Activated CD4-positive, alpha-beta T cell treated with anti-CD3 and anti-CD28 coated beads, Interleukin-10, Interleukin-2, amounts not matched to agents 100 ng/mL and 50 ng/mL, durations not matched to agents 16 hours and 8 hours (primary cell): ENCODE data around the gene EEF2KMT.
"Not testable (repeated sequence)": the region's sequence is repeated elsewhere in the genome, so short reads cannot be mapped to it uniquely, and the experiment has no call there.

Source experiments
- DNase-seq: peaks from one replicate; pipeline ENCODE4 v3.0.0-alpha.2; 2020

The EEF2KMT gene

DNA sequence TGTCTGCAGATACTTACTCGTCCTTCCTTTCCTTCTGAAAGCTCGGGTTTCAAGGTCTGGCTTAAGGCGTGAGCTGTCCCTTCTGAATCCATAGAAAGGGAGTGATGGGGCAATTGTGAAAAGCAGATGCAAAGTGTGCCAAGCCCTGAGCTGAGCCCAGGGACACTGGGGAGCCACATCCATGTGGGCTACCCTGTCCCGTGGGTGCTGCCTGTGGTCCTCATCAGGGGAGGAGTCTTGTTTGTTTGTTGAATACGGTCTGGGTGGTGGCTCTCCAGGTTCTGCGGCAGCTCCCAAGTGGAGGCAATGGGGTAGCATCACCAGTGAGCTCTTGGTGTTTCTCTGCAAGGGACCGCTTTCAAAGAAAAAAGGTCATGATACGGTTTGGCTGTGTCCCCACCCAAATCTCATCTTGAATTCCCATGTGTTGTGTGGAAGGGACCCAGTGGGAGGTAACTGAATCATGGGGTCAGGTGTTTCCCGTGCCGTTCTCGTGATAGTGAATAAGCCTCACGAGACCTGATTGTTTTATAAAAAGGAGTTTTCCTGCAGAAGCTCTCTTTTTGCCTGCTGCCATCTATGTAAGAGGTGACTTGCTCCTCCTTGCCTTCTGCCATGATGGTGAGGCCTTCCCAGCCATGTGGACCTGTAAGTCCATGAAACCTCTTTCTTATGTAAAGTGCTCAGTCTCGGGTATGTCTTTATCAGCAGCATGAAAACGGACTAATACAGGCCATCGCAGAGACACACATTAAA, 27.0 kb downstream of the EEF2KMT start:
- no peak for DNase-seq

DNA sequence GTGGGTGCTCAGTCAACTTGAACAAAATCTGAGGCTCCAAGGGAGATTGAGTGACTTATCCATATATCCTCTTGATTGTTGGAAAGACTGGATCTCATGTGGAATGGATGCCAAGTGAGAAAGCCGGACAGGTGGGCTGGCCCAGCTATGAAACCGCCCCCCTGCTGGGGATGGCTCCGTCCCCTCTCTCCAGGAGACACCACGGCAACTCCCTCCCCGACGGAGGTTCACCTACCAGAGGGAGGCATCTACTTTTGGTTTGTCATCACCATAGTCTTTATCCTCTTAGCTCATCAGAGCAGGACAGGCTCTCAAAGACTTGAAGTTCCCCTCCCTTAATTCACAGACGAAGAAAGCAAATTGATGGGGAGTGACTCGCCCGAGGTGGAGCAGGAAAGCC, 27.7 kb downstream of the EEF2KMT start:
- no peak for DNase-seq

DNA sequence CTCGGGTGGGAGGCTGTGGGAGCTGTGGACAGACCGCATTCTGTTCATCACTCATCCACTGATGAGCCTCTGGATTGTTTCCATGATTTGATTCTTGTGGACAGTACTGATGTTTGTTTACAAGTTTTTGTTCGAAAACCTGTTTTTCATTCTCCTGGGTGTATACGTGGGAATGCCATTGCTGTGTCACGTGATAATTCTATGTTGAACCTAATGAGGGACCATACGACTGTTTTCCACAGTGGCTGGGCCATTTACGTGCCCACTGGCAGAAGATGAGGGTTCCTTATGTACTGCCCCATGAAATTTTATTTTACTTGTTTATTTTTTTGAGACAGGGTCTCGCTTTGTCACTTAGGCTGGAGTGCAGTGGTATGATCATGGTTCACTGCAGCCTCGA, 28.5 kb downstream of the EEF2KMT start:
- no peak for DNase-seq

DNA sequence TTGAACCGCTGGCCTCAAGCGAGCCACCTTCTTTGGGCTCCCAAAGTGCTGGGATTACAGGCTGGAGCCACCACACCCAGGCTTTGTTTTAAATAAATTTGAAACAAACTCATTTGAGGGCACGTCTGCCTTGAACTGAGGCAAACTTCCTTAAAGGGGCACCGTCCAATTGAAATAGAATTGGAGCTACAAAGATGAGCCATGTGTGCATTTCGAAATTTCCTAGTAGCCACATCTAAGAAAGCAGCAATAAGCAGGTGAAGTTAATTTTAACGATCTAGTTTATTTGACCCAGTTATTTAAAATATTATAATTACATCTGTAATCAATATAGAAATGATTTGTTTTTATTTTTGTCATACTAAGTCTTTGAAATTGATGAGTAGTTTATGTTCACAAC, 31.1 kb downstream of the EEF2KMT start:
- DNase-seq, result no peak

DNA sequence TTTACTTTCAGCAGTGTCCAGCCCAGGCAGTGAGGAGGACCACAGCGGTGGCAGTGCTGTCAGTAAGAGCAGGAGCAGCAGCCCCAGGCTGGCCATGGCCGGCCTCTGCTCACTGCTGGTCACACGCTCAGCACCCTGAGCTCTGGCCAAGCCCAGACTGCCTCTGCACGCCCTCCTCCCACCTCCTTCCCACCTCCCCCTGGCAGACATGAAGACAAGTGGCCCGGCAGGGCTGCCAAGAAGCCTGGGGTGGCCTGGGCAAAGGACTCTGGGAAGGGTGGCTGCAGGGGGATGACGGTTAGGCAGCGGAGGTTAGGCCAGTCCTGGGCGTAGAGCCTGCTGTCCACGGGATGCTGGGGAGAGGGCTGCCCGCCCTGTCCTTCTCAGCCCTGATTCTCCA, 31.8 kb downstream of the EEF2KMT start, which contains the start of gene C16orf89:
Gene C16orf89 (minus strand): TSS at position 144 of the 400 bp plus-strand sequence. CDS start 48 bp downstream, at position 96.
- no peak for DNase-seq

DNA sequence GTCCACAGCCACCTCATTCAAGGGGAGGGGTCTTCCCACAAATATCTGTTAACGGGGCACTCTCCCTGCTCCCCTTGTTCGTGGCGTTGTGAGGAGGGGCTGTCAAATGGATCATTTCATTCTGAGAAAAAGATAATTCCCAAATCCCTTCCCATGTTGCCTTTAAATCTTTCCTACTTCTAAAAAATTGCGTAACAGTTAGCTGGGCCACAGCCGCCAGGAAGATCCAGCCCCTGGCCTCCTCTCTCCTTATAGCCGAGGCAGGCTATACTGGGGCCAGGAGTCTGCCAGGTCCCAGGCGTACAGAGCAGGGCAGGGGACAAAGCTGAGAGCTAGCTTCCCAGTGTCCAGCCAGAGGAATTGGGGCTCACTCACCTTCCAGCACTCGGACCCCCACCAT, 32.3 kb downstream of the EEF2KMT start:
- no peak for DNase-seq

DNA sequence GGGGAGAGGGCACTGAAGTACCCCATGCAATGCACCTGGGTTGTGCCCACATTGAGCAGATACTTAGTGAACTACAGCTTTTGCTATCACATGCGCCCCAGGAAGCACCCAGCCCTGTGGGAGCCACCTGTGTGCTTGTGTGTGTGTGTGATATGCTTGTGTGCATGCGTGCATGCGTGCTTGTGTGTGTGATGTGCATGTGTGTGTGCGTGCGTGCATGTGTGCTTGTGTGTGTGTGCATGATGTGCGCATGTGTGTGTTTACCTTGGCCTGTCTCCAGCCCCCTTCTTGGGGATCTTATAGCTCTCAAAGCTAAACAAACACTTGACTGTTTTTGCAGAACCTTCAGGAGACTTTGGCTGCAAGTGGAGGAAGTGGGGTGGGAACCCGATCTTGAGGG, 32.7 kb downstream of the EEF2KMT start:
- DNase-seq, result no peak

DNA sequence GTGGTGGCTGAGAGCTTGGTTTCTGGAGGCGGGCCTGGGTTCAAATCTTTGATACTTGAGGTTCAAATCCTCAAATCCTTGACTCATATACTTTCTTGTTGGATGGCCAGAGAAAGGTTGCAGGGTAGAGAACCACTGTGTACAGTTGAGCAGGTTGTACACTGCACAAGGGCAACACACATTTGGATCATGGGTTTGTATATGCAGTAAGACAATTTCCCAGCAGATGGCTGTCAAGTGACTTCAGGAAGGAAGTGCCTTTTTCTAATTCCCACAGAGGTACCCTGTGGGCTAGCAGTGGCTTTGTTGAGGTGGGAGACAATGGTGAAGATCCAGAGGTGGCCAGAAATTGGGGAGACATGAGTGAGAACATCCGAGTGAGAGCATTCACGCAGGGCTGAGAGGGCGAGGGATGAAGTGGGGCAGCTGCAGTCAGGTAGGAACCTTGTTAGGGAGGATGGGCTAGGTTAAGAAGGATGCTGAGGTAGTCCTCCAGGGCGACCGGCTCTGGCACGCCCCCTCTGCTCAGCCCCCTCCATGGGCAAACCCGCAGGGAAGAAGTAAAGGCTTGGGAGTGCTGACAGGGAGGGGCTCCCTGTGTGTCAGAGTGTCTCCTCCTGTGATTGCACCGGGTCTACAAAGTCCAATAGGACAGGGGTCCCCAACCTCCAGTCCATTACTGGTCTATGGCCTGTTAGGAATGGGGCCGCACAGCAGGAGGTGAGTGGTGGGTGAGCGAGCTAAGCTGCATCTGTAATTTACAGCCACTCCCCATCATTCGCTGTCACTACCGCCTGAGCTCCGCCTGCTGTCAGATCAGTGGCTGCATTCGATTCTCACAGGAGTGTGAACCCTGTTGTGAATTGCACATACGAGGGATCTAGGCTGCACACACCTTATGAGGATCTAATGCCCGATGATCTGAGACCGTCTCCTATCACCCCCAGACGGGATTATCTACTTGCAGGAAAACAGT, 34.5 kb downstream of the EEF2KMT start:
- no peak for DNase-seq

DNA sequence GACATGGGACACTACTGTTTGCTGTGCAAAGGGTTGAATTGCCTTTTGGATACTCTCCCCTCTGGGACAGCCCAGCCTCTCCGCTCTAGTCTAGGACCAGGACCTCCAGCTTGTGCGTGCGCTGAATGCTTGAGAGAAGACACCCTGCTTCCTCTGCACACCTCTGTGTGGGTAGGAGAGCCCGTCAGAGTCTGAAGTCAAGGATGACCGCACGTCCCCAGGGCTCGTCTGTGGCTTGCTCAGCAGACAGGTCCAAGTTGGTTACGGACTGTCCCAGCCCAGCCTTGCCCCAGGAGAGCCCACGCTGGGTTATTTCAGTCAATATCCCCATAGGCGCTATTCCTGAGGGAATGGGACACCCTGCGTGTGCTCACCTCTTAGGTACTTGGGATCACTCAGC, 35.5 kb downstream of the EEF2KMT start:
- DNase-seq, result no peak

DNA sequence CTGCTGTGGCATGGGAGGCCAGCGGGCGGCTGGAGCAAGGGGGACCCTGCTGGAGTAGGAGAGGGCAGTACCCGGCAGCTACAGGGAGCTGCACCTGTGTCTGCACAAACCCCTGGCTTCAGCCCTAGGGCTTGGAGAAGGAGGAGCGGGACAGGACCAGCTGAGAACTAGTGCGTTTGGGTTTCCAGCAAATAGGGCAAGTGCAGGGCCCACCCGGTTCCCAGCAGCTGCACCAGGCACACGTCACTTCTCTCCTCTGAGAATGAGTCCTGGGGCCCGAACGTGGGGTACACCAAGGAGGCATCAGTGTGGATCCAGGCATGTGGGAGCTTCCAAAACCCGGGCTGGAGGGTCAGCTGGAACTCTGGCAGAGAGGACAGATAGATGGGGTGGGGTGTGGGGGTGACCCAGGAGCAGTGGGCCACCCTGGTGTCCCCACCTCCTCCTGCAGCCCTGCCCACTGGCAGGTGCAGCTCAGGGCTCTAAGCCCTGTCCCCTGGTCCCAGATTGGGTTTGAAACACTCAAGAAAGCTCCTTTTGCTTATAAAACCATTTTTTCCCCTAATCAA, 37.4 kb downstream of the EEF2KMT start:
- no peak for DNase-seq

DNA sequence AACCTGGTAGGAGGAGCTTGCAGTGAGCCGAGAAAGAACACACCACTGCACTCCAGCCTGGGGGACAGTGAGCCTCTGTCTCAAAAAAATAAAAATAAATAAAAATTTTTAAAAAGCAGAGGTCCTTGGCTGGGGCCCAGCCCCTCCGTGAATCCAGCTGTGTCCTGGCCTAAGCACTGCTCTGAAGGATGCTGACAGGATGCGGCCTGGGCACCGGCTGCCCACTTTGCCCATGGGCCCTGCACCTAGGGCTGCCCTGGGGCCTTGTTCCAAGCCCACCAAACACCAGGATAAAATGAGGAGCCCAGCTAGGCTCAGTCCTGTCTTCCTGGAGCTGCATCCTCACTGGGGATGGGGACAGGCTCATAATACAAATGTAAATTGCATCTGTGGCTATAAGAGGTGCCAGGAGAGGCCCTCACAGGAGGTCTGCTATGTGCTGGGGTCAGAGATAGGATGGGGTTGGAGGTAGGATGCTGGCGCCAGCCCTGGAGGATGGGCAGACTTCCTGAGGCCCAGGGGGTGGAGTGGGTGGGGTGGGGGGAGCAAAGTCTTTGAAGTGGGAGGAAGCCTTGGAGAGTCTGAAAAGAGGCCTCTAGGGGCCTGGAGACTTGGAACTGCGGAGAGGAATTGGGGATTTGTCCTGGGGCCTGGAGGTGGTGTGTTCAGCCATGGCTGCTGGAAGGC, 38.1 kb downstream of the EEF2KMT start:
- DNase-seq, result no peak

DNA sequence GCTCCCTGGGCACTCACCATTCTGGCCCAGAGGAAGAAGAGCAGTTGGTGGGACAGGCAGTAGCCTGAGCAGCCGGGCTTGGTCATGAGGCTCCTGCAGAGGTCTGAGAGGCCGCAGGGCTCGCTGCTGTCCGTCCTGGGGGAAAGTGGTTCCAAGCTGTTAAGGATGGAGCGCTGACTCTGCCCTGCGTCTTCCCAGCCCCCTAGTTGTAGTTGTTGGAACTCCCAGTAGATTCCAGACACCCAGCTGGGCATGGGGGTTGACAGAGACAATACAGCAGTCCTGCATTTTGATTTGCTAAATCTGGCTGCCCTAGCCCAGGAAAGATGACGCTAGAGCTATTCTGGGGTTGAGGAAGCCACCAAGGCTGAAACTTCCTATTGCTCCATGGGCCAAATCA, 39.1 kb downstream of the EEF2KMT start:
- DNase-seq, result no peak

DNA sequence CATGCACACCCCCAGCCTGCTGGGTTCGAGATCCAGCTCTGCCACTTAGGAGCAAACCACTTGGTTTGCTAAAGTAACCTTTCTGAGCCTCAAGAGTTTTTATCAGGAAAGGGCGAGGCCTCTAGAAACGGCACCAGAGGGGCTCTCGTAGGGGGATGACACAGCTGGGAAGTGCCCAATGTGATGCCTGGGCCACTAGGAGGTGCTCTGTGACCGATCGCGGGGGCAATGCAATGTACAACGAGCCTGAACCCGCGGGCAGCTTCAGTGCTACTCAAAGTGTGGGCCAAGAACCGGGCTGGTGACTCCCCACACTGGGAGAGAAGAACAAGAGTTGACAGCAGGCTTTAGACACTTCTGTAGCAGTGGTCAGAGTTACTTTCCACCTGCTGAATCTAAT, 41.2 kb downstream of the EEF2KMT start:
- peak; percentile 57 for DNase-seq

DNA sequence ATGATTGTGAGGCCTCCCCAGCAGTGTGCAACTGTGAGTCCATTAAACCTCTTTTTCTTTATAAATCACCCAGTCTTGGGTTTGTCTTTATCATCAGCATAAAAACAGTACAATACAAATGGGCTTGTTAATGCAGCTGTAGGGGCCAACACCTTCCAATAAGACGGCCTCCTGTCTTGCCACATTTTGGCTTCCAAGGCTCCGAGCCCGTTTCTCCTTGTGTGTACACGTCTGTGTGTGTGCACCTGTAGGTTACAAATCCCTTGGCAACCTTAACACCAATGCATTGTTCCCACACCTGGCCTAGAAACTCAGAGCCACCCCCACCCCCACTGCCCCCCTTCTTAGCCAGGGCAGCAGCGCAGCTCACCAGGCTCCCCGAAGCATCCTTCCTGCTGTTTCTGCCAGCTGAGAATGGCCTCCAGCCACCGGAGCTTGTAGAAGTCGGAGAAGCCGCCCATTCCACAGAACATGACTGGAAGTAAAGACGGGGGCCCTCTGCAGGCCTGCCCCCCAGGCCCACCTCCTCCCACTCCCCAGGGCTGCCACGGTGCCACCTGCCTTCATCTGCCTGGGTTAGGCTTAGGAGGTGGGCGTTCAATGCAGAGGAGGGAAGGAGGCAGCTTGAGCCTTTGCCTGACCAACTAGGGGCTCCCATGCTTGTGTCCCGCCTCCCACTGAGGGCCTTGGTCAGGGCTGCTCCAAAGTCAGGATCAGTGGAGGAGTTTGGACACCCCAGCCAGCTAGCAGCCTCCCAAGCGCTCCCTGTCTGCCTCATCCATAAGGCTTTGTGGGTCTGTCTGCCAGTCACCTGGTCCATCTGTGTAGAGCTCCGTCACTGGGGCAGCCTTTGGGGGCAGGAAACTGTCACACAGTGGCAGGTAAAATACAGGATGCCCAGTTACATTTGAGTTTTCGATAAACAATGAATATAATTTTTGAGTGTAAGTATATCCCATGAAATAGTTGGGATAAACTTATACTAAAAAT, 42.4 kb downstream of the EEF2KMT start:
- DNase-seq, result no peak

DNA sequence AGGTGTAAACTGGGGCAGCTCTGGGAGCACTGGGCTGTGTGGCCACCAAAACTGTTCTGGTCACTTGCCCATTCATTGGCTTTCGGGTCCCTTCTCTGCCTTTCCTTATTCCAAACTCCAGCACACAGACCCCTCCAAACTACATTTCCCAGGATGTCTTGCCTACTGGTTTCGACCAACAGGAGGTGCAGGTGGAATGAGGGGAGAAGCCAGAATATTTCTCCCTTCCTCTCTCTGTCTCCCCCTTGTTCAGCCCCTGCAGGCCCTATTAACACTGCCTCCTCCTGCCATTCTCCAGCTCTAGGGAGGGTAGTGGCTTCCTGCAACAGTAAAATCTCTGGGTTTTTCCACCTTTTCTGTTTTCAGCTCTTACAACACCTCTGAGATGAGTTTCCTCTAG, 50.7 kb downstream of the EEF2KMT start:
- no peak for DNase-seq

DNA sequence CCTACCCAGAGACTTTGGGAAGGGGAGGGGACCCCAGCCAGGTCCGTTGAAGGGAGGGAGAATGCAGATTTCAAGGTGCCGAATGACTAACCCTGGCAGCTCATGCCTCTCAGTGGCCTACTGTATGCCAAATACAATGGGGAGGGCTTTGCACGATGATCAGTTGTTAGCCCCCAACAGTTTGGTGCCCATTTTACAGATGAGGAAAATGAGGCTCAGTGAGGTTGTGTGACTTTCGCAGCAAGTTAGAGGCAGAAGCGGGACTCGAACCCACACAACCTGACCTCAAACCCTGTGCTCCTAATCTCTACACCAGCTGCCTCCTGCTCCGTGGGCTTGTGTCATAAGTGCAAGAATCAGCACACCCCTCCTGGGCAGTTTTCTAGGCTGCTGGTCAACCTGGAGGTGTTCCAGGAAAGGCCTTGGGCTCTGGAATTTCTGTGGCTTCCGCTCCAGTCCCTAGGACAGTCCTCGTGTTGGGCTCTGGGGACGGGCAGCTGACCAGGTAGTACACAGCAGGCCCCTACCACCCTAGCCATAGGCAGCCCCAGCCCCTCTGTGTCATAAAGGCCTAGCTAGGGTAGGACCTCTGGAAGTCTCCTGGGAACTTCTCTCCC, 52.0 kb downstream of the EEF2KMT start:
- no peak for DNase-seq

DNA sequence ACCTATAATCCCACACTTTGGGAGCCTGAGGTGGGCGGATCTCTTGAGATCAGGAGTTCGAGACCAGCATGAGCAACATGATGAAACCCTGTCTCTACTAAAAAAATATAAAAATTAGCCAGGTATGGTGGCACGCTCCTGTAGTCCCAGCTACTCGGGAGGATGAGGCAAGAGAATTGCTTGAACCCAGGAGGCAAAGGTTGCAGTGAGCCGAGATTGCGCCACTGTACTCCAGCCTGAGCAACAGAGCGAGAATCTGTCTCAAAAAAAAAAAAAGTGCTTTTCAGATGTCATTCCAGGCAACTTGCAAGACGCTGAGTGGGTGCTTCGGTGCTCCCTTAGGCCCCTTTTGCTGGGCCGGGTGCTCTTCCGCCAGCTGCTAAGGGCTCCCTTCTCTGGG, 53.0 kb downstream of the EEF2KMT start:
- DNase-seq, result not testable (repeated sequence)

DNA sequence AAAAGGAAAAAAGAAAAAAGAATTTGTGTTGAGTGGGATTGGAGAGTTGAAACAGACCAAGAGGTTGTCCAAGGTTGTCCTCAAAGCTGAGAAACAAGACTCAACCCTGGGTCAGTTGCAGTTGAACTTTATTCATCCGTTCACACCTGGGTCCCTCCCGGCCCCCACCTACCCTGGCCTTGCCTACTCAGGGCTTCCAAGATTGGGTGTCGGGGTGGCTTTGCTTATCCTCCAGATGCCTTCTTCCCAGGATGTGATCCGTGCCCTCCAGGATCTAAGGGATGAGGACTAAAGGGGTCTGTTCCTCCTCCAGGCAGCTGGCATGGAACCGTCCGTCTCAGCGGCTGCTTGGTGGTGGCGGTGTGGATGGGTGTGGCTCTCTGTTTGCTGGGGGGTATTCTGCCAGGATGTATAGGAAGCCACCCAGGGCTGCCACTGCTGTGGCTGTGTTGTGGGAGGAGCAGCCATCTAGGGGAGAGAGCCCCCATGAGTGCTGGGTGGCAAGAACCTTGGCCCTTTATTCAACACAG, 53.5 kb downstream of the EEF2KMT start:
- DNase-seq, result no peak

DNA sequence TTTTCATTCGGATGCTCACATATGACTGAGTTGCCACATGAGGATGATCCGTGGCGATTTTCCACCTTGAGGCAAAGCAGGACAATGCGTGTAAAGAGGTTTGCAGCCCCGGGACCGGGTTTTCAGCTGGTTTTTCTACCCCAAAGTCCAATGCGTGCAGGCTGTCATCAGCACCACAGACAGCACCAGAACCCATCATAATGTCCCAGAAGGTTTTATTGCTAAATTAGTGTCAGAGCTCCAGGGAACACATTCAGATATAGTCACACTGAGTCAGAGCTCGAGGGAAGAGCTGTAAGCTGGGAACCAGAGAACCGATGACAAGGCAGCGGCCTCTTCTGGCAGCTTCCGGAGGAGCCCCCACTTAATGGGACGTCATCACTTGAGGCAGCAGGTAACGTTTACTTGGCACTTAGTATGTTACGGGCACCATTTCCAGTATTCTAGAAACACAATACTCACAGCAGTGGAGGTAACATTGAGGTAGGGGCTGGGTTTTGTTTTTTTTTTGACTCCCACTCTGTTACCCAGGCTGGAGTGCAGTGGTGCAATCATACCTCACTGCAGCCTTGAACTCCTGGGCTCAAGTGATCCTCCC, 54.9 kb downstream of the EEF2KMT start:
- no peak for DNase-seq

DNA sequence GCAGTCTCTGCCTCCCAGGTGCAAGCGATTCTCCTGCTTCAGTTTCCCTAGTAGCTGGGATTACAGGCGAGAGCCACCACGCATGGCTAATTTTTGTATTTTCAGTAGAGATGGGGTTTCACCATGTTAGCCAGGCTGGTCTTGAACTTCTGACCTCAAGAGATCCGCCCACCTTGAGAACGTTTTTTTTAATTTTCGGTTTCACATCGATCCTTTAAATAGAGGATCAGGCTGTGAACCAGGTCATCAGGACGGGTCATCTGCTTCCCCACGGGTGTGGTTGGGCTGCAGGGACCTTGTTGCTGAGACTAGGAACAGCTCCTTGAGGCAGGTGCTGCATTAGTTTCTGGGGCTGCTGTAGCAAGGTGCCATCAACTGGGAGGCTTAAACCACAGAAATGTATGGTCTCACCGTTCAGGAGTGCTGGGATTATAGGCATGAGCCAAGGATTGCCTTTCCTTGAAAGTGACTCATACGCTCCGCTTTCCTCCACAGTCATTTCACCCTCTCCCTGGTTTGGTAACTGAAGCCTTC, 55.9 kb downstream of the EEF2KMT start:
- no peak for DNase-seq
